ENCODE data around the gene CAPN12. TPM values are rescaled to one million over a fixed set of nuclear protein-coding genes. Genes with fewer than 3 reads are reported as not detected.

CAPN12 gene
- total and polyA plus RNA-seq, 2 donors = 1.6 to 6.5 TPM

DNA sequence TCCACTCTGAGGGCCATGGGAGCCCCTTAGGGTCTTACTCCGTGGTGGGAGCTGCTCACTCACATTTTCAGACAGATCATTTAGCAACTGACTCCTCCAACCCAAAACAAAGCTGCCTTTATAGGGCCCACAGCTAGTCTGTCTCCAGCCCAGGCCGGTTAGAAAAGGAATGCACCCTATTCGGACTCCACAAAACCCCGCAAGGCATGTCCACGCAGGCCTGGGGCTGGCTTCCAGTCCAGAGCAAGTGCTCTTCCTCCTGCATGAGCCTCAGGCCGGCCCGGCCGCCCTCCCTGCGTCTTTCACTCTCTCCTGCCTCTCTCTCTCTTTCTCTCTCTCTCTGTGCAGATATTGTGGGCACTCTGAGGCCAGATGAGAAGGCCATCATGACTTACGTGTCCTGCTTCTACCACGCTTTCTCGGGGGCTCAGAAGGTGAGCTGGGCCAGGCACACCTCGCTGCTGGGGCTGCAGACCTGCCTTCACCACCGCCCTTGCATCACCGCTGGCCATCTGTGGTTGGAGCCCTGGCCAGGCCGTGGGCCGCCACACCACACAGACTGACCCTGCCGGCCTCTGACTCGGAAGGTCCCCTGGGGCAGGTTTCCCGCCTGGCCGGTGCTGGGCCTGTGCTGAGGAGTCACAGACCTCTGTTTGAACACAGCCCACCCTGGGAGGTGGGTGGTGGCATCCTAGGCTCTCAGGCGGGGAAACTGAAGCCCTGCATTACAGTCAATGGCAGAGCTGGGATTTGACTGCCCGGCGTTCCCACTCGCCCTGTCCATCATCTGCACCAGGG is 33.1 kb downstream of the CAPN12 start:
- Histone ChIP-seq H3K4me1 (ENCODE audit: control insufficient read depth in 2 of 2, insufficient read depth in 2 of 2, low read length in 2 of 2) (peaks cover 0 to 25% of the 10 kb centered on the region in 2 donors), H3K9me3 (ENCODE audit: control insufficient read depth in 2 of 2, insufficient read depth in 1 of 2, low read length in 1 of 2) (no peaks in the 10 kb centered on the region), H3K27ac (ENCODE audit: low read depth in 1 of 2, low read length in 1 of 2) (peak overlapping the region; percentile 46 to 60), H3K27me3 (ENCODE audit: control insufficient read depth in 2 of 2, insufficient read depth in 1 of 2, low read length in 1 of 2) (no peaks in the 10 kb centered on the region), H3K36me3 (ENCODE audit: control insufficient read depth in 2 of 2, insufficient read depth in 2 of 2, low read length in 1 of 2) (peaks cover 17 to 36% of the 10 kb centered on the region in 2 donors), H3K4me3 (ENCODE audit: low read length in 2 of 2) (no peak overlapping the region)
- no peak for DNase-seq (ENCODE audit: low read depth in 6 of 9, low spot score in 9 of 9)
- 94% methylated on average over 25 of the region's 25 CpGs for WGBS

DNA sequence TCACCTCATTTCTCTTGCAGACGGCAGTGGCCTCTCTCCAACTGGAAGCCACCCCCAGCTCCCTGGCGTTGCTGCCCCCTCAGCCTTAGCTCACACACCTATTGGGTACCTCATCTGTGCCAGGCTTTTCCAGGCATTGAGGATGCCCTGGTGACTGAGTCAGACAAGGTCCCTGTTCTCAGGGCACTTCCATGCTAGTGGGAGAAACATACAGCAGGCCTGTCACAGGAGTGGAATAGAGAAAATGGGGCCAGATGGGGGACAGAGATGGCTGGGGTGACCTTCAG is 33.9 kb downstream of the CAPN12 start:
- H3K27me3 ChIP-seq (ENCODE audit: control insufficient read depth in 2 of 2, insufficient read depth in 1 of 2, low read length in 1 of 2) = no peaks in the 10 kb centered on the region
- no peaks in the 10 kb centered on the region for H3K9me3 ChIP-seq (ENCODE audit: control insufficient read depth in 2 of 2, insufficient read depth in 1 of 2, low read length in 1 of 2)
- H3K27ac ChIP-seq (ENCODE audit: low read depth in 1 of 2, low read length in 1 of 2) = peak overlapping the region; percentile 46 to 60
- H3K36me3 ChIP-seq (ENCODE audit: control insufficient read depth in 2 of 2, insufficient read depth in 2 of 2, low read length in 1 of 2) = peaks cover 20 to 43% of the 10 kb centered on the region in 2 donors
- no peak for DNase-seq (ENCODE audit: low read depth in 6 of 9, low spot score in 9 of 9)
- H3K4me1 ChIP-seq (ENCODE audit: control insufficient read depth in 2 of 2, insufficient read depth in 2 of 2, low read length in 2 of 2) = peaks cover 0 to 25% of the 10 kb centered on the region in 2 donors
- H3K4me3 ChIP-seq (ENCODE audit: low read length in 2 of 2) = no peak overlapping the region
- WGBS = 96% methylated on average over 2 of the region's 2 CpGs

DNA sequence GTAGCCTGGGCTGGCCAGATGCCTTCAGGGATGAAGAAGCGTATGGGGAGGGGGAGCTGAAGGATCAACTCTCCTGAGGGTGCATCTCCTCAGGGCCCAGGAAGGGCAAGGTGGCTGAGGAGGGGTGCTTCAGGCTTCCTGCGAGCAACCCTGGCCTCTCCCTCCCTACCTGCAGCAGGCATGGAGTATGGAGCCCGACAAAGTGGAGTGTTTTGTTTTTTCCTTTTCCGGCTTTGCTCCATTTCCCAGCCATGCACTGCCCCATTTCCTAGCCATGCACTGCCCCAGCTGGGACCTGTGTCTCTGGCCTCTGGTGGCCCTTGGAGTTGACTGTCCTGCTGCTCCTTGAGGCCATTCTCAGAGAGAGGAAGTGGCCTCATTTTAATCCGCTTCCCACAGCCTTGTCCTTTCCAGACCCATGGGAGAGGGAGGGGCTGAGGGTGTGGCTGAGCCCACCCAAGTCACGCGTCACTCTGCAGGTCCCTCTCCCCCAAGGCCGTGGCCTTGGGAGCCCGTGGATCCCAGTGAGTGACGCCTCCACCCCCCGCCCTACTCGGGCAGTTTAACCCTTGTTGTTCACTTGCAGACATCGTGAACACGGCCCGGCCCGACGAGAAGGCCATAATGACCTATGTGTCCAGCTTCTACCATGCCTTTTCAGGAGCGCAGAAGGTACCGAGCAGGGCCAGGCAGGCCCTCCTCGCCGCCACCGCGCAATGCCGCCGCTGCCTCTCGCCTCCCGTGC is 34.4 kb downstream of the CAPN12 start:
- no peaks in the 10 kb centered on the region for H3K27me3 ChIP-seq (ENCODE audit: control insufficient read depth in 2 of 2, insufficient read depth in 1 of 2, low read length in 1 of 2)
- peak overlapping the region in 1 of 2 donors; percentile 21 for H3K27ac ChIP-seq (ENCODE audit: low read depth in 1 of 2, low read length in 1 of 2)
- DNase-seq (ENCODE audit: low read depth in 6 of 9, low spot score in 9 of 9) = no peak
- WGBS = 92% methylated on average over 27 of the region's 27 CpGs
- no peaks in the 10 kb centered on the region for H3K9me3 ChIP-seq (ENCODE audit: control insufficient read depth in 2 of 2, insufficient read depth in 1 of 2, low read length in 1 of 2)
- no peak overlapping the region for H3K4me3 ChIP-seq (ENCODE audit: low read length in 2 of 2)
- H3K36me3 ChIP-seq (ENCODE audit: control insufficient read depth in 2 of 2, insufficient read depth in 2 of 2, low read length in 1 of 2) = peaks cover 20 to 47% of the 10 kb centered on the region in 2 donors
- peaks cover 0 to 25% of the 10 kb centered on the region in 2 donors for H3K4me1 ChIP-seq (ENCODE audit: control insufficient read depth in 2 of 2, insufficient read depth in 2 of 2, low read length in 2 of 2)

DNA sequence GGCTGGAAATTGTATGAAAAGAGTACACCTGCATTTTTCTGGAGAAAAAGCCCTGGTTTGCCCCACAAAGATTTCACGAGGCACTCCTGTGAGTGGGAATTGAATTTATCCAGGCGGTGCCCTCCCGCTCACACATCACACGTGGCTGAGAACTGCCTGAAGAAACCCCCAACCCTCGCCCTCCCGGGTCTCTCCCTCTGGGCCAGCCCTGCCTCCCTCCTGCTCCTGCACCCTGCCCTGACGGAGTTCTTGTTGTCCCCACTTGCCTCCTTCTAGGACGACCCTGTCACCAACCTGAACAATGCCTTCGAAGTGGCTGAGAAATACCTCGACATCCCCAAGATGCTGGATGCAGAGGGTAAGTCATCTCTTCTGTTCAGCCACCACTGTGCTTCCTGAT is 35.2 kb downstream of the CAPN12 start:
- Histone ChIP-seq H3K36me3 (ENCODE audit: control insufficient read depth in 2 of 2, insufficient read depth in 2 of 2, low read length in 1 of 2) (peaks cover 24 to 41% of the 10 kb centered on the region in 2 donors), H3K4me1 (ENCODE audit: control insufficient read depth in 2 of 2, insufficient read depth in 2 of 2, low read length in 2 of 2) (peaks cover 0 to 25% of the 10 kb centered on the region in 2 donors), H3K4me3 (ENCODE audit: low read length in 2 of 2) (no peak overlapping the region), H3K27ac (ENCODE audit: low read depth in 1 of 2, low read length in 1 of 2) (peak overlapping the region in 1 of 2 donors; percentile 31), H3K27me3 (ENCODE audit: control insufficient read depth in 2 of 2, insufficient read depth in 1 of 2, low read length in 1 of 2) (no peaks in the 10 kb centered on the region), H3K9me3 (ENCODE audit: control insufficient read depth in 2 of 2, insufficient read depth in 1 of 2, low read length in 1 of 2) (no peaks in the 10 kb centered on the region)
- DNase-seq (ENCODE audit: low read depth in 6 of 9, low spot score in 9 of 9) = no peak
- WGBS = 96% methylated on average over 10 of the region's 10 CpGs

DNA sequence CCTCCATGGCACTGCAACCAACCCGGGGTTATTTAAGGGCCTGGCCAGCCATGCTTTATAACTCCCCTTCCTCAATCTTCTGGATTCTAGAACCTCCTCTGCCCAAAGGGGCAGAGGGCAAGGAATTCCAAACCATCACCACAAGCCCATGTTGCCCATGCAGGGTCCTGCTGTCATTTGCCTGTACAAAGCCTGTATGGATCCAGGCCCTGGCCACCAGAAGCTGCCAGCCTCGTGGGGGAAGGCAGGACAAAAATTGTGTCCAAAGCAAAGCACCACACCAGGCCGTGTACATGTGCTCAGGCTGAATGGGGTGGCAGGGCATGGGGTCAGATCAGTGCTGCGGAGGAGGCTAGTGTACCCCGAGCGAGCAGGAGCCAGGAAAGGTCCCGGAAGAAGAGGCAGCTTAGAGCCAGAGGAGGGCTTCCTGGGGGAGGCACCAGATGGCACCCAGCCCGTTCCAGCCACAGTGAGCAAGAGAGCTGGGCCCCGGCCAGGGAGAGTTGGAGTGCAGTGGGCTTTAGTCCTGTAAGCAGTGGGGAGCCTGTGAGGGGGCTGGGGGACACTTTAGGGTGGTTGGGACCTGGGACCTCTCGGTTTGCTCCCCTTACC is 35.8 kb downstream of the CAPN12 start:
- Histone ChIP-seq H3K4me3 (ENCODE audit: low read length in 2 of 2) (no peak overlapping the region), H3K27me3 (ENCODE audit: control insufficient read depth in 2 of 2, insufficient read depth in 1 of 2, low read length in 1 of 2) (no peaks in the 10 kb centered on the region), H3K27ac (ENCODE audit: low read depth in 1 of 2, low read length in 1 of 2) (no peak overlapping the region), H3K36me3 (ENCODE audit: control insufficient read depth in 2 of 2, insufficient read depth in 2 of 2, low read length in 1 of 2) (peaks cover 25 to 42% of the 10 kb centered on the region in 2 donors), H3K9me3 (ENCODE audit: control insufficient read depth in 2 of 2, insufficient read depth in 1 of 2, low read length in 1 of 2) (no peaks in the 10 kb centered on the region), H3K4me1 (ENCODE audit: control insufficient read depth in 2 of 2, insufficient read depth in 2 of 2, low read length in 2 of 2) (peaks cover 0 to 25% of the 10 kb centered on the region in 2 donors)
- DNase-seq (ENCODE audit: low read depth in 6 of 9, low spot score in 9 of 9) = no peak
- WGBS = 94% methylated on average over 10 of the region's 10 CpGs

DNA sequence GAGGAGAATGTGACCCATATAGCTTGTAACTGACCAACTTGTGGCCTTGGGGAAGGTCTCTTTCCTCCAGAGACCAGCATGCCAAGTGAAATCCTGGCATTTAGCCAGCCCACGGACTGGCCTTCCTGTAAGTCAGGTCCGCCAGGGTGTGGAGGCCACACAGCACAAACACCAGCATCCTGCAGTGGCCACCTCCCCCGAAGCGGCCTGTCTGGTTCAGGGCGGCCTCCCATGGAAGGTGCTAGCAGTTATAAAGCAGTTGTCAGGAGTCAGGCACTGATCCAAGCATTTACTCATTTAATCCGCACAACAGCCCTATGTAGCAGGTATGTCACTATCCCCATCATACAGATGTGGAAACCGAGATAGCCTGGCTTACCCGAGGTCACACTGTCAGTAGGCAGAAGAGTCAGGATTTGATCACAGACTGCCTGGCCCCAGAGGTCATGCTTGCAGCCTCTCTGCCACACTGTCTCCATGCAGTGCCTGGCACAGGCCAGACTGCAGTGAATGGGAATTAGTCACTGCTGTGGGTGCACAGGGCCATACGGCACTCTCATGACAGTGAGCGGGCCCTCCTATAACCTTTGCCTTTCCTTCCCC is 36.7 kb downstream of the CAPN12 start:
- Histone ChIP-seq H3K4me1 (ENCODE audit: control insufficient read depth in 2 of 2, insufficient read depth in 2 of 2, low read length in 2 of 2) (peaks cover 0 to 23% of the 10 kb centered on the region in 2 donors), H3K27me3 (ENCODE audit: control insufficient read depth in 2 of 2, insufficient read depth in 1 of 2, low read length in 1 of 2) (no peaks in the 10 kb centered on the region), H3K9me3 (ENCODE audit: control insufficient read depth in 2 of 2, insufficient read depth in 1 of 2, low read length in 1 of 2) (no peaks in the 10 kb centered on the region), H3K4me3 (ENCODE audit: low read length in 2 of 2) (no peak overlapping the region), H3K36me3 (ENCODE audit: control insufficient read depth in 2 of 2, insufficient read depth in 2 of 2, low read length in 1 of 2) (peaks cover 27 to 45% of the 10 kb centered on the region in 2 donors), H3K27ac (ENCODE audit: low read depth in 1 of 2, low read length in 1 of 2) (no peak overlapping the region)
- WGBS = 95% methylated on average over 10 of the region's 10 CpGs
- no peak for DNase-seq (ENCODE audit: low read depth in 6 of 9, low spot score in 9 of 9)

DNA sequence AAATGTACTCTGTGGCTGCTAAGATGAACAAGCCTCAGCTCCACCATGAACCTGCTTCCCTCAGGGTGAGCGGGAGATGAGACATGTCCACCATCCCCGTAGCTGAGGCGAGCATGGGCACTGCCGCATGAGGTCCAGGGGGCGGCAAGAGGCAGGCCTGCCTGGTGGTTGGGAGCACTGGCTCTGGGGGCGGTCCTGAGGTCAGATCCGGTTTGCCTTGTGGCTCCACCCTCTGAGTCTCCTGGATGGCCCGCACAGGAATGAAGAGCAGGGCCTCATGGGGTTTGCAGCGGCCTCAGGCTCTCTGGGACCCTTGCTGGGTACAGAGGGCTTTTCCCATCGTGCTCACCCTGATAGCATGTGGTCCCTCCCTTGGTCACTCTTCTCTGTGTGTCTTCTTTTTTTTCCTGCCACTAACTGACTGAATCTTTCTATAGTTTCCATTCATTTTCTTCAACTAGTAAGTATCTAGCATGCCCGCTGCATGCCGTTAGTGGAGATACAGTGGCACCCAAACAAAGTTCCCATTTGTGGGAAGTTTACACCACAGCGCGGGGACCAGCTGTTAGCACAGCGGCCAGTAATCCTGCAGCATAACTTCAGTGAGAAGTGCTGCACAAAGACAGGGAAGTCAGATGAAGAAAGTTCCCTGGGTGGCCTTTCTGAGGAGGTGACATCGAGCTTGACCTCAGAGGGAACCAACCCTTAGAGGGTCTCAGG is 37.3 kb downstream of the CAPN12 start:
- Histone ChIP-seq H3K4me1 (ENCODE audit: control insufficient read depth in 2 of 2, insufficient read depth in 2 of 2, low read length in 2 of 2) (peaks cover 0 to 22% of the 10 kb centered on the region in 2 donors), H3K36me3 (ENCODE audit: control insufficient read depth in 2 of 2, insufficient read depth in 2 of 2, low read length in 1 of 2) (peaks cover 27 to 45% of the 10 kb centered on the region in 2 donors), H3K4me3 (ENCODE audit: low read length in 2 of 2) (no peak overlapping the region), H3K9me3 (ENCODE audit: control insufficient read depth in 2 of 2, insufficient read depth in 1 of 2, low read length in 1 of 2) (no peaks in the 10 kb centered on the region), H3K27ac (ENCODE audit: low read depth in 1 of 2, low read length in 1 of 2) (no peak overlapping the region), H3K27me3 (ENCODE audit: control insufficient read depth in 2 of 2, insufficient read depth in 1 of 2, low read length in 1 of 2) (no peaks in the 10 kb centered on the region)
- no peak for DNase-seq (ENCODE audit: low read depth in 6 of 9, low spot score in 9 of 9)
- WGBS = 97% methylated on average over 16 of the region's 16 CpGs

DNA sequence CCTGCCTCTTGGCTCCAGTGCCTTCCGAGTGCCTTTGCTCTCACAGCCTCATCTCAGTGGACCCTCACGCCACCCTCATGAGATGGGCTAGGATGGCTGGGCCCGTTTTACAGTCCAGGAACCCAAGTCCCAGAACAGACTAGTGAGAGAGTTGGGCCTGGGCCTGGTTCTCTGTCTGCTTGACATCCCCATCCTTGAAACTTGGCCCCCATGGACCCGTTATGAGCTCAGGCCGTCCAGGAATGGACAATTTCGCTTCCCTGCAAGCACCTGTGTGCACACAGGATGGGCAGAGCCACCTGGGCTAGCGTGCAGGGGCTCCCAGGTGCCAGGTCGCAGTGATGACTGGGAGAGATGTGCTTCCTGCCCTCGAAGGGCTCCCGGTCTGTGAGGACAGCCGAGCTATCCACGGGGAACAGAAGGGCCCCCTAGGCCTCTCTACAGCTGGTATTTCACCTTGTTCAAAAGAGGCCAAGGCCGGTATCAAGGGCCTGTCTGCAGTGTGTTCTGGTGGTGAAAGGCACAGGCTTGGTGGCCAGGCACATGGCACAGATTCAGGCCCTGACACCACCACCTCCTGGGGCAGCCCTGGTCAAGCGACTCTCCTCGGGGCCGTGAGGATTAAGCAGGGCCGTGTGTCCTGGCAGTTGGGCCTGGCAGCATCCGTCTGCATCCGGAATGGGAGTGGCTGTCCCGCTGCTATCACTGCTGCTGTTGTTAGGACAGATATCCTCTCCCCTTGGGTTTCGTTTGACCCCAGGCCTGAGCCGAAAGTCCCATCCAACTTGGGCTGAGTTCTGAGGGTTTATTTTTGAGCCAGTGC is 38.9 kb downstream of the CAPN12 start:
- Histone ChIP-seq H3K9me3 (ENCODE audit: control insufficient read depth in 2 of 2, insufficient read depth in 1 of 2, low read length in 1 of 2) (no peaks in the 10 kb centered on the region), H3K4me3 (ENCODE audit: low read length in 2 of 2) (no peak overlapping the region), H3K4me1 (ENCODE audit: control insufficient read depth in 2 of 2, insufficient read depth in 2 of 2, low read length in 2 of 2) (peaks cover 0 to 13% of the 10 kb centered on the region in 2 donors), H3K27me3 (ENCODE audit: control insufficient read depth in 2 of 2, insufficient read depth in 1 of 2, low read length in 1 of 2) (no peaks in the 10 kb centered on the region), H3K27ac (ENCODE audit: low read depth in 1 of 2, low read length in 1 of 2) (no peak overlapping the region), H3K36me3 (ENCODE audit: control insufficient read depth in 2 of 2, insufficient read depth in 2 of 2, low read length in 1 of 2) (peaks cover 22 to 42% of the 10 kb centered on the region in 2 donors)
- 96% methylated on average over 22 of the region's 22 CpGs for WGBS
- no peak for DNase-seq (ENCODE audit: low read depth in 6 of 9, low spot score in 9 of 9)

Data from thymus (tissue), 11 donors.